ENCODE results near the gene RRBP1.

The RRBP1 gene

GRCh38 chr20:17622086-17622850 is 59.8 kb downstream of the RRBP1 start:
- no peak for DNase-seq (ENCODE audit: low spot score)

GRCh38 chr20:17621229-17621968 is 60.6 kb downstream of the RRBP1 start:
- DNase-seq (ENCODE audit: low spot score): no peak

DNA sequence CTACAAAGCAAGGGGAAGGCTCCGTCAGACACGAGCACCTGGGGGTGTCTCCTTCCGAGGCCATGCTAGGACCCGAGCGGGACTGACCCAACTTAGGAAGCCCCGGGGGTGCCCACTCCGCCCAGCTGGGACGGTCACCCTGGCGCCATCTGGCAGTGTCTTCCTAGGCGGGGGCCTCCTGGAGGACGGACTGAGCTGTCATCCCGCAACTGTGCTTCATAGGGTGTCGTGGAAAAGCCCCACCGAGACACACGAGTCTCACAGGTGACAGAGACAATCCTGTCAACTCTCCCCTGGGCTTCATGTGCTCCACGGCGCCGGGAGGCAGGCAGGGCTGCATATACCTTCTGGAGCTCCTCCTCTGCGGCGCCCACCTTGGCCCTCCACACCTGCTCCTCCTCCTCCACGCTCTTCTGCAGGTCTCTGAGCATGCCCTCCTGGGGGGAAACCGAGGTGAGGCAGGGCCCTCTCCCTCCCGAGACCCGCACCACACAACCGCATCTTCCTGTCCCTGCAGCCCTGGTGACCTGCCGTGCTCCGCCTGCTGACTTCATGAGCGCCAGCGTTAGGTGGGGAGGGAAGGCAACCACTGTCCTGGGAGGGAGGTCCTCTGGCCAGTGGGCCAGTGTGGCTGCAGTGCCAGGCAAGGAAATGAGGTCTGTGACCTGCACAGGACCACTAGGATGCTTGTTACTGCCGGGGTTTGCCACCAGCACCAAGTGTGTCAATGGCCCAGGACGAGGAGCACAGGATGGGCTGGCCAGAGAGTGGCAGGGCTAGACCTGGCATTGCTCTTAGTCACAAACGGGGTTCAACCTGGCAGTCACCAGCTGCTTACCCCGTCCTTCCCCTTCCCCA is 61.4 kb downstream of the RRBP1 start:
- no peak for DNase-seq (ENCODE audit: low spot score)

GRCh38 chr20:17619351-17620093 is 62.5 kb downstream of the RRBP1 start:
- DNase-seq (ENCODE audit: low spot score): no peak

DNA sequence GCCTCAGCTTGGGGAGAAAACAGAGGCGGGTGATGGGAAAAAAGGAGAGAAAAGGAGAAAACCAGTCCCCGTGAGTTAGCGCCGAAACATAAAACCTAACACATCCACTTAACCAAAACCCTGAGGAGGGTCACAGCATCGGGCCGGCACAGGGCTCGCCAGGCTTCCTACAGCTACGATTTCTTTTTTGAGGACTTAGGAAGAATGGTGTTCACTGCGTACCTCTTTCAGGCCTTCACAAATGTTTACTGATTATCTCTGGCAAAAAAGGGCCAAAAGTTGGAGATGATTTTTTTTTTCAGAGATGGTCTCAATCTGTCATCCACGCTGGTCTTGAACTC is 63.4 kb downstream of the RRBP1 start:
- no peak for DNase-seq (ENCODE audit: low spot score)

- no peak for DNase-seq (ENCODE audit: low spot score)
Measured at GRCh38 chr20:17617868-17618672, 64.0 kb downstream of the RRBP1 start.

- DNase-seq (ENCODE audit: low spot score): peak; percentile 67
Measured at GRCh38 chr20:17617212-17617867, 64.7 kb downstream of the RRBP1 start.

GRCh38 chr20:17616480-17617211 is 65.4 kb downstream of the RRBP1 start:
- no peak for DNase-seq (ENCODE audit: low spot score)

DNA sequence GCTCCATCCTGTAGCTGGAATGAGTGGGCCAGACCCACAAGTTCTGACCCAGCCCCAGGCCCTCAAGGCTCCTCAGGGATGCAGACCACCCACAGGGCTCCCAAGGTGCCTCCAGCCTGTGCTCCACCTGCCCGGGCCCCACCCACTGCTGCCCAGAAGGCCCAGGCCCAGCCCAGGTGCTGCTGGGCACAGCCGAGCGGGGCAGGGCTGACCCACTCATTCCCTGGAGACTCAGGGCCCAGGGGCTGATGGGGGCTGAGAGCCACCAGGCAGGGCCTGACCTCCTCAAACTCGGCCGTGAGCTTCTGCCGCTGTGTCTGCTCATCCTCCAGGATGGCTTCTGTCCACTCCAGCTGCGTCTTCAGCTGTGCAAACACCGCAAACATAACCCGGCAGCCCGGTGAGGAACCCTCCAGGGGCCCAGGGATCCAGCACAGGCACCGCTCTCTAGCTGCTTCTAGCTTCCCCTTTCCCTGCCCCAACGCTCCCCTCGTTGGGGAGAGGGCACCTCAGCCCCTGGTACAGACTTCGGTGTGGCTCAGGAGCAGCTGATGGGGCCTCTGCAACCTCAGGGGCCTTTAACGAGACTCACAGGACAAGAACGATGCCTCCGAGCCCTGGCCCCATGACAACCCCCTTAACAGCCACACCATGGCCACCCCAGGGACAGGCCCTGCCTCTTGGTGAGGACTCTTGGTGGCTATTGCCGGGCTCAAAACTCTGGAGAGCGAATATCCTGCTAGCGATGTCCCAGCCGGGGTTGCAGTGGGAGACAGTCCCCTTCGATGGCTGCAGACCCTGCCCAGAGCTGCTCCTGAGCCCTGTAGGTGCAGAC is 66.2 kb downstream of the RRBP1 start:
- no peak for DNase-seq (ENCODE audit: low spot score)

DNA sequence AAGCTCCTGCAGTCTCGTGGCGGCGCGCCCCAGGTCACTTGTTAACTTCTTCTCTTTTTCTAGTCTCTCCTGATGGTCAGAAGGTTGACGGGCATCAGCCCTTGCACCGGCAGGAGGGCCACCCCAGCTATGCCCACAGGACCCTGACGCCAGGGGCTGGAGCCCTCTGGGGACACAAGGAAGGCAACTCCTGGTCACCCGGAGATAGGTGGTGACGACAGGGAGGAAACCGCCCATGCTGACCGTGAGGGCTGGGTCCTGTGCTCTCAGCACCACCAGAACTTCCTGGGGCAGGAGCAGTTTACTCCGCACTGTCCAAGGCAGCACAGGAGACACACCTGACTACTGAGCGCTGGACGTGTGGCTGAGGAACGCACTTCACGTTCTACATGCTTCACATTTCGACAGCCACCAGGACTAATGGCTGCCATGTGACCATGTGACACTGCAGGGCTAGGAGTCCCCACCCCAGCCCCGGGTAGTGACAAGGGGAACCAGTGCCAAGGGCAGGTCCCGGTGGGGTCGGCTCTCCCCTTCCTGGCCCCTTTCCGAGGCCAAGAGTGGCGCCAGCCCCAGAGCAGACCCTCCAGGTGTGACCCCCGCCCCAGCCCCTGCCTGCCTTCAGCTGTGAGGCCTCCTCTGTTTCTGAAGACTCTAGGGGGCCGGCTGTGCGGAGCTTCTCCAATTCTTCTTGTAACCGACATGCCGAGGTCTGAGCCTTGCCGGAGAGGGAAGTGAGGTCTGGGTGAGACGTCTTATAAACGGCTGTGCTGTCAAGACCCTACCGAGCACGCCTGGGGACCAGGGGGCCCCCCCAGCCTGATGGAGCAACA is 67.0 kb downstream of the RRBP1 start:
- DNase-seq (ENCODE audit: low spot score): no peak

DNA sequence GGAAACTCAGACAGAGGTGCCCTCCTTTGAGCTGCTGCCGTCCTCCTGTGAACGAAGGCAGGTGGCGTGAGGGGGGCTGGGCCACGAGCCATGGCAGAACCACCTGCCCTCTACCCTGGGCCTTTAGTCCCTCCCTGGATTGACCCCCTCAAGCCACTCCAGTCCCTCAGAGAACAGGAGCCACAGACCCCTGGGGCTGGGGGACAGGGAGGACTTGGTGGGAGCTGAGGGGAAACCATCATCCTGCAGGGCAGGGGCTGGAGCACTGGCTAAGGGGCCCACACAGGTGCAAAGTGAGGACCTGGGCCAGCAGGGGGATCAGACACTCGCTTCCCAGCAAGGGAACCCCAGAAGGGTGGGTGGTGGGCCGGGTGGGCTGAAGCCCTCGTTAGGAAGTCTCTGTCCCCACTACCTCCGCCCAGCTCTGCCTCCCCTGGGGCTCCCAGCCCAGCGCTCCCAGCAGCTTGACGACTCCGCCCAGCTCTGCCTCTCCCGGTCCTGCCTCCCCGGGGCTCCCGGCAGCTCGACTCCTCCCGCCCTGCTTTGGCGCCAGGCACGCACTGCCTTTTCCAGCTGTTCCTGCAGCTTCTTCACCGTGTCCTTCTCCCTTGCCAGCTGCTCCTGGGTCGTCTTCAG is 67.7 kb downstream of the RRBP1 start:
- no peak for DNase-seq (ENCODE audit: low spot score)

DNA sequence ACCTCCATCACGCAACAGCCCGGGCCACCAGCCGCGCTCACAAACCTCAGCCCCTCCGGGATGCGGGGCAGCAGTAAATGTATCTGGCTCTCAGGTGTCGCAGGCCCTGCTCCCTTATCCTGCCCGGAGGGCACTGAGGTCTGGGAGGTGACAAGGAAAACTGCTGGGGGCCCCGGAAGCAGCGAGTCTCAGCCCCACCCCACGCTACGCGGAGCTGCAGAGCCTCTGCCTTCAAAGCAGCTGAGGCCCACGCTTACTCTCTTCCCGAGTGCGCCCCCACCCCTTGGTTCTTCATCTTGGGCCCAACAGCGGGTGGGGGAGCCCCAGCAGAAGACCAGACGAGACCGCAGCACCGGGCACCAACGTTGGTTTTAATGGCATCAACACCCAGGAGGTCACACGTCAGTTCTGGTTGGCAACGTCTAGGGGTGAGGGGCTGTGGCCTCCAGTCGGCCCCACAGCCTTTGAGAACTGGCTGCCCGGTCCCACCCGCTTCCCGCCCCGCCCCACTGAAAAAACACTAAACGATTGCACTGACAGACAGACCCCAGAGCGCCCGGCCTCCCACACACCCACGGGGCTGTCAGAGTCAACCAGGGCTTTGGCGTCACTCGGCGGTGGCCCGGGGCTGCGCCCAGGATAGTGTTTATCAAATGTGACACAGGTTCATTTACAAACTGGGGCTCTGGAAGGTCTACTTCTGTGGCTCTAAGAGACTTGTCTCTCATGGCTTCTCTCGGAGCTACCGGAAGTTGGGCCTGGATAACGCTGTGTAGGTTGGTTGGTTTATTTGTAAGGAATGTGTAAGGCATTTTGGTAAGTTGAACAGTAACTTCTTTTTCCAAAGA is 68.5 kb downstream of the RRBP1 start:
- DNase-seq (ENCODE audit: low spot score): no peak

DNA sequence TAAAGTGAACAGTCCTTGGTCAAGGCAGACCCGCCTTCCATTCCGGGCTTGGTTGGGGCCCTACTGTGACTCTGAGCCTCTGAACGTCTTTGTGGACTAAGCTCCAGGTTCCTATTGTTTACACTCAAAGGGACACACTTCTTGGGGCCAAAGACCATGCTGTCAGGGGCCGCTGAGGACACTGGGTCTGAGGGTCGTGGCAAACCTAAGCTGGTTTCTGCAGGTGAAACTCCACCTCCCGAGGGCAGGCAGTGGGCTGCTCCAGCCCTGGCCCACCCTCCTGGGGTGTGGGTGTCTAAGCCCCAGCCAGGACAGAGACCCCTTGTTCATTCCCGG is 69.1 kb downstream of the RRBP1 start:
- no peak for DNase-seq (ENCODE audit: low spot score)

- no peak for DNase-seq (ENCODE audit: low spot score)
Measured at GRCh38 chr20:17612287-17612991, 69.6 kb downstream of the RRBP1 start.

DNA sequence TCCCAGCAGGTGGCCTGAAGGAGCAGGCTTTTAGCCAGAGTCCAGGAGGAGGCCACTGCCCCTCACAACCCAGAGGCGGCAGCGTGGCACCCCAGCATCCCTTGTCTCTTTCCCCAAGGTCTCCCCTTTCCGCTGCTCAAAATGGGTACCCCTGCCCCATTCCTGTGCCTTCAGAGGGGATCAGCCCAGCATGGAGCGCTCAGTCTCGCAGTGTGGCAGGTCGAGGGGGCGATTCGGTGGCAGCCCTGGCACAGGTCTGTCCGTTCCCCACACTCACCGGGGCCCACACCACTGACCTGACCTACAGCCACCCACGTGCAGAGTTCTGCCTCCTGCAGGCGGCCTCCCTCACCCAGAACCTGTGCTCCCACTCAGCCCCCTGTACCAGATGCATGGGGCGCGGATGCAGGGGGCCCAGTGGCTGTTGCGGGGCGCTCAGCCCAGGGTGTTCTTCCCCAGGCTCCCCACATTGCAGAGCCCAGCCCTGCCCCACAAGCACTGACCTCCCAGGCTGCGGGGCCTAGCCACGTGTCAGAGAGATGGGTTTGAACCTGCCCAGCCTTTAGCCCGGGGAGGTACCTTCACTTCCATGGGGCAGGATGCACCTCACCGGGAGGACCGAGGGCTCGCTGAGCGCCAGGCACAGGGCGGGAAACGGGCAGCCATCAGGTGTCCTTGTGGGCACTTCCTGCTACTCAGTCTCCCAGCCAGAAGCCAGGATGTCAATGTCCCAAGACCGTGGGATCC is 70.3 kb downstream of the RRBP1 start:
- DNase-seq (ENCODE audit: low spot score): no peak

- DNase-seq (ENCODE audit: low spot score): no peak
Measured at GRCh38 chr20:17611290-17611539, 70.8 kb downstream of the RRBP1 start.

All from Ammon's horn (tissue), 1 donor.